ACC112 (cell line): Measurements from ENCODE around the gene ZNF711.
"Not testable (repeated sequence)": the region's sequence is repeated elsewhere in the genome, so short reads cannot be mapped to it uniquely, and the experiment has no call there.

Source experiments
- H2AFZ ChIP-seq: fragments of 200-600 bp; sonication (generic); one replicate; pipeline ENCODE4 v1.6.0; 2017; ENCODE audit warnings: antibody characterized with exemption, low read length; ENCODE audit not compliant: unreplicated experiment
- H3K27ac ChIP-seq: fragments of 200-600 bp; sonication (generic); 2 replicates; pipeline ENCODE4 v1.5.1; 2014; ENCODE audit warnings: low read depth, mild to moderate bottlenecking, antibody characterized with exemption, low read length, moderate library complexity
- H3K27me3 ChIP-seq: fragments of 200-600 bp; sonication (generic); 2 replicates; pipeline ENCODE4 v1.6.1; 2014; ENCODE audit warnings: mild to moderate bottlenecking, antibody characterized with exemption, low read length, moderate library complexity, mixed read lengths; ENCODE audit not compliant: insufficient read depth
- H3K36me3 ChIP-seq: fragments of 200-600 bp; sonication (generic); 2 replicates; pipeline ENCODE4 v1.6.1; 2016; ENCODE audit warnings: mild to moderate bottlenecking, antibody characterized with exemption, low read length, moderate library complexity, mixed read lengths; ENCODE audit not compliant: insufficient read depth
- H3K4me1 ChIP-seq: fragments of 200-600 bp; sonication (generic); one replicate; pipeline ENCODE4 v1.6.1; 2016; ENCODE audit warnings: low read length, mixed read lengths; ENCODE audit not compliant: insufficient read depth, unreplicated experiment, control insufficient read depth
- H3K4me3 ChIP-seq: fragments of 200-600 bp; sonication (generic); 2 replicates; pipeline ENCODE4 v1.5.1; 2014; ENCODE audit warnings: mild to moderate bottlenecking, low read depth, low read length
- H3K79me2 ChIP-seq: fragments of 200-600 bp; sonication (generic); one replicate; pipeline ENCODE4 v1.6.0; 2016; ENCODE audit warnings: low read length; ENCODE audit not compliant: control insufficient read depth, unreplicated experiment, insufficient read depth

ZNF711 gene

DNA sequence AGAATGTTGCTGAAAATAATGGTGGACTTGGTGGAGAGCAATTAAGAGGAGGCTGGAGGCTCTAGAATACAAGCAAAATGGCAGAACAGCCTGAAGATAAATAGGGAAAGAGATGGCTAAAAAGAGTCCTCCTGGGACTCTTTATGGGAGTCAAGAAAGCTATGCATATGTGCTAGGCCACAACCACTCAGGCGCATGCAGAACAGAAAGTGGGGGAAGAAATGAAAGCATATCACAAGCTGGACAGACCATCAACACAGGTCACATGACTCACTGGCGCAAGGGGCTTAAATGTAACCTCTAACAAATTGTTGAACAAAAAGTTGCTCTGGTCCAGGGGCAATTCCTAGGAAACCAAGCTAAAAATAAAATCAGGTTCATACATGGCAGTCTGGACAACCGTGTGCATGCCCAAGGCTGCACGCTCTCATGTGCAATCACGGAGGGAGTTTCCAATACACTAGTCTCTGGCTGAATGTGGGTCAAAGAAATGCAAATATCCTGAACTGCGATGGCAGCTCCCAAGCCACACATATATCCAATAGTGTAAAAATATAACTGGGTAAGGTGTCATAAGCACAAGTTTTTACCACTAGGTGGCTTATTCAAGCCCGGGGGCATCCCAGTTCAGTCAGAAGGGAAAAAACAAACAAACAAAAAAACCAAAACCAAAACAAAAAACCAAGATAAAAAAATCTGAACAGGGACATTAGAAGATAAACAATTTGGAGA is 45.4 kb downstream of the ZNF711 start:
- Histone ChIP-seq H2AFZ (no peak overlapping the region), H3K36me3 (no peaks in the 10 kb centered on the region), H3K27ac (no peak overlapping the region), H3K79me2 (no peaks in the 10 kb centered on the region), H3K4me1 (no peaks in the 10 kb centered on the region), H3K27me3 (no peaks in the 10 kb centered on the region), H3K4me3 (no peak overlapping the region)

DNA sequence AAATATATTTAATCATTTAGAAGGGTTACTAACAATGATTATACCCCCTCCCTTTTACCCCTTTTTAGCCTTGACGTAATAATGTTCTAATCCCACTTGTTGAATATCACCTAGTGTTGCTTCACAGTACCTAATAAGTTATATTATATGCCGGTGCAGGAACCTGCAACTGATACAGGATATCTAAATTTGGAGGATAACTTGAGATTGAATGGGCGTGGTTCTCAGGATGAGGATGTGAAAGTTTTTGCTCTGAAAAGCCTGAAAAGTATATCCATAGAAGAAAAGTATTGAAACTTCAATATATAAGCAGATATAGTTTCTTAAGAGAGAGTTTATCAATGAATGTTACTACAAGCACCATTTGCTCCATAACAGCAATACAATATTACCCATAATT is 59.8 kb downstream of the ZNF711 start:
- no peaks in the 10 kb centered on the region for H3K36me3 ChIP-seq
- H3K27me3 ChIP-seq, result no peaks in the 10 kb centered on the region
- no peaks in the 10 kb centered on the region for H3K79me2 ChIP-seq
- H2AFZ ChIP-seq, result no peak overlapping the region
- H3K4me3 ChIP-seq, result no peak overlapping the region
- H3K27ac ChIP-seq, result no peak overlapping the region
- no peaks in the 10 kb centered on the region for H3K4me1 ChIP-seq

DNA sequence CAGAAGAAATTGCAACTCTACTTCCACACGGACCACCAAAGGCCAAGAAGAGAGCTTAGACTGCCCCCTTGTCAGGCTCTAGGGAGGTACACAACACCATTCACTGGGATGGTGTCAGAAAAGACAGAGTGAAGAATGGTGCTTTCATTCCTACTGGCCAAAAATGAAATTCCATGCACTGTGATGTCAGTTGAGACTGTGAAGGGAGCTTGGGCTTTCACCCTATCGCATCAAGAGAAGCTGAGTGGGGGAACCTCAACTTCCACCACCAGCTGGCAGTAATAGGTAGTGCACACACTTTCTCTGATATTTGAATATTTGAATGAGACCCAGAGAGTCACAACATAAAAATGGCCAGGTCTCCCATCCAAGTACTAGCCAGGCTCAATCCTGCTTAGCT is 65.9 kb downstream of the ZNF711 start:
- Histone ChIP-seq H3K27me3 (no peaks in the 10 kb centered on the region), H3K27ac (no peak overlapping the region), H3K79me2 (no peaks in the 10 kb centered on the region), H2AFZ (no peak overlapping the region), H3K4me1 (no peaks in the 10 kb centered on the region), H3K4me3 (no peak overlapping the region), H3K36me3 (no peaks in the 10 kb centered on the region)

DNA sequence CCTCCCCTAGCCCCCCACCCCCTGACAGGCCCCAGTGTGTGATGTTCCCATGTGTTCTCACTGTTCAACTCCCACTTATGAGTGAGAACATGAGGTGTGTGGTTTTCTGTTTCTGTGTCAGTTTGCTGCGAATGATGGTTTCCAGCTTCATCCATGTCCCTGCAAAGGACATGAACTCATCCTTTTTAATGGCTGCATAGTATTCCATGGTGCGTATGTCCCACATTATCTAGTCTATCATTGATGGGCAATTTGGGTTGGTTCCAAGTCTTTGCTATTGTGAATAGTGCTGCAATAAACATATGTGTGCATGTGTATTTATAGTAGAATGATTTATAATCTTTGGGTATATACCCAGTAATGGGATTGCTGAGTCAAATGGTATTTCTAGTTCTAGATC is 67.6 kb downstream of the ZNF711 start:
- H3K4me1 ChIP-seq, H3K79me2 ChIP-seq, H3K27me3 ChIP-seq: not testable (repeated sequence)

More for the DNA sequence above, 67.6 kb downstream of the ZNF711 start:
- not testable (repeated sequence) for H2AFZ ChIP-seq, H3K4me3 ChIP-seq, H3K27ac ChIP-seq, H3K36me3 ChIP-seq
